Keratinocyte (primary cell): ENCODE results near the gene DEGS2. TPM values are rescaled to one million over a fixed set of nuclear protein-coding genes. Genes with fewer than 3 reads are reported as not detected.

ENCODE experiments used
- DNase-seq: peaks from one replicate; pipeline ENCODE4 v3.0.0-alpha.2; 2011; ENCODE audit warnings: low read depth, missing footprints, low spot score
- FAIRE-seq: peaks from 2 replicates; lab custom pipeline; 2011; peaks lifted over from hg19 to GRCh38; lab: Jason Lieb, UNC
- H2AFZ ChIP-seq: 2 replicates; pipeline ENCODE4 v1.6.0; 2012; ENCODE audit warnings: low read length, control low read depth, inconsistent platforms; ENCODE audit not compliant: control insufficient read depth
- H3K27ac ChIP-seq: 2 replicates; pipeline ENCODE4 v1.5.1; 2011; ENCODE audit warnings: low read length; ENCODE audit not compliant: control insufficient read depth, insufficient read depth
- H3K27me3 ChIP-seq: 3 replicates; pipeline ENCODE4 v1.6.0; 2011; ENCODE audit warnings: low read length; ENCODE audit not compliant: control insufficient read depth, insufficient read depth; ENCODE audit errors: extremely low read depth
- H3K36me3 ChIP-seq, 2 experiments: 2 replicates in 1 of 2; 3 replicates in 1 of 2; pipeline ENCODE4 v1.5.1; 2011; ENCODE audit warnings: low read length in 2 of 2, mild to moderate bottlenecking in 1 of 2; ENCODE audit not compliant: control insufficient read depth in 2 of 2, insufficient read depth in 2 of 2; ENCODE audit errors: extremely low read depth in 1 of 2
- H3K4me1 ChIP-seq: 3 replicates; pipeline ENCODE4 v1.5.1; 2011; ENCODE audit warnings: low read length; ENCODE audit not compliant: control insufficient read depth, insufficient read depth; ENCODE audit errors: extremely low read depth
- H3K4me2 ChIP-seq: 3 replicates; pipeline ENCODE4 v1.6.0; 2011; ENCODE audit warnings: low read depth, low read length; ENCODE audit not compliant: control insufficient read depth, insufficient read depth; ENCODE audit errors: extremely low read depth
- H3K4me3 ChIP-seq, 3 experiments: fragments of 200-600 bp in 1 of 3; sonication (generic) in 1 of 3; 2 replicates in 2 of 3; 3 replicates in 1 of 3; pipeline ENCODE4 v1.5.1; 2011 to 2016; ENCODE audit warnings: low read length in 3 of 3, mild to moderate bottlenecking in 3 of 3, control low read depth in 2 of 3, inconsistent platforms in 1 of 3, low read depth in 1 of 3, mixed read lengths in 1 of 3, mixed run types in 1 of 3, moderate library complexity in 1 of 3; ENCODE audit not compliant: control insufficient read depth in 2 of 3, insufficient read depth in 2 of 3; ENCODE audit errors: extremely low read depth in 1 of 3
- H3K79me2 ChIP-seq: 2 replicates; pipeline ENCODE4 v1.6.0; 2012; ENCODE audit warnings: low read length; ENCODE audit not compliant: control insufficient read depth, insufficient read depth
- H3K9ac ChIP-seq: 3 replicates; pipeline ENCODE4 v1.6.0; 2011; ENCODE audit warnings: low read length; ENCODE audit not compliant: control insufficient read depth, insufficient read depth; ENCODE audit errors: extremely low read depth
- H3K9me1 ChIP-seq: 3 replicates; pipeline ENCODE4 v1.6.0; 2011; ENCODE audit warnings: low read length; ENCODE audit not compliant: control insufficient read depth, insufficient read depth; ENCODE audit errors: extremely low read depth
- H3K9me3 ChIP-seq: 2 replicates; pipeline ENCODE4 v1.5.1; 2012; ENCODE audit warnings: low read depth, low read length; ENCODE audit not compliant: control insufficient read depth
- H4K20me1 ChIP-seq: 3 replicates; pipeline ENCODE4 v1.6.0; 2011; ENCODE audit warnings: low read length; ENCODE audit not compliant: control insufficient read depth, insufficient read depth; ENCODE audit errors: extremely low read depth
- CTCF ChIP-seq, 3 experiments: IDR thresholded peaks in 1 of 3; conservative IDR thresholded peaks in 1 of 3; optimal IDR thresholded peaks in 1 of 3; 2 replicates in 2 of 3; 3 replicates in 1 of 3; pipeline versions ENCODE3 to v1.5.1; 2011; ENCODE audit warnings: low read length in 3 of 3, mild to moderate bottlenecking in 3 of 3, moderate library complexity in 2 of 3, control low read depth in 1 of 3, inconsistent platforms in 1 of 3; ENCODE audit not compliant: insufficient read depth in 2 of 3; ENCODE audit errors: extremely low read depth in 1 of 3
- EZH2 ChIP-seq: IDR thresholded peaks from one replicate; pipeline ENCODE4 v1.6.1; 2012; ENCODE audit warnings: inconsistent platforms, mild to moderate bottlenecking, low read length, moderate library complexity
- dilution Hi-C: fragments of 300-500 bp; cut with MboI; formaldehyde crosslinking; loops from one replicate; pipeline ENCODE4 v1.7.0; 2020; ENCODE audit warnings: low sequenced_read_pairs; ENCODE audit not compliant: extremely low pct_ligation_motif_present
- polyA plus RNA-seq, 5 experiments: library from polyadenylated mRNA; depleted of rRNA in 3 of 5; stranded (reverse) in 3 of 5; stranded (forward) in 1 of 5; unstranded in 1 of 5; fragments of >200 nt; gene quantifications; 1 replicate in 1 of 5; 2 replicates in 3 of 5; 3 replicates in 1 of 5; pipeline versions ENCODE4 v1.2.1 to v1.2.3, GENCODE V29; 2011 to 2012; ENCODE audit warnings: missing spikeins in 2 of 5, low read depth in 1 of 5, low replicate concordance in 1 of 5

The DEGS2 gene
- polyA plus RNA-seq, 1 donor (not counting 4 experiments of a cell fraction or from before 2014, with no cell fraction given) = 0.46 TPM

- DNase-seq (no peak), FAIRE-seq (no peak)
- Histone ChIP-seq H3K9me1 (no peaks in the 10 kb centered on the region), H3K36me3 (no peaks in the 10 kb centered on the region), H3K9me3 (no peaks in the 10 kb centered on the region), H4K20me1 (no peaks in the 10 kb centered on the region), H3K9ac (no peak overlapping the region), H3K79me2 (no peaks in the 10 kb centered on the region), H3K27ac (no peak overlapping the region), H3K4me1 (peaks cover 13% of the 10 kb centered on the region), H3K4me3 (no peak overlapping the region), H3K4me2 (no peak overlapping the region), H3K27me3 (no peaks in the 10 kb centered on the region), H2AFZ (no peak overlapping the region)
- TF ChIP-seq EZH2 (no peak), CTCF (optimal IDR thresholded peaks at IDR 0.05 in 1 of 3, IDR thresholded peaks at IDR 0.05 in 1 of 3, conservative IDR thresholded peaks at IDR 0.05 in 1 of 3; ENCODE audit: extremely low read depth in 1 of 3, insufficient read depth in 2 of 3, low read length in 3 of 3) (no peak)
- dilution Hi-C loops = no loop called here
Observed at GRCh38 chr14:100135784-100136183, 23.7 kb downstream of the DEGS2 start.

GRCh38 chr14:100135073-100135472, 24.4 kb downstream of the DEGS2 start:
- Histone ChIP-seq H3K9me3 (no peaks in the 10 kb centered on the region), H3K36me3 (no peaks in the 10 kb centered on the region), H4K20me1 (no peaks in the 10 kb centered on the region), H3K9me1 (no peaks in the 10 kb centered on the region), H3K27me3 (no peaks in the 10 kb centered on the region), H3K4me3 (no peak overlapping the region), H3K4me2 (no peak overlapping the region), H3K27ac (no peak overlapping the region), H2AFZ (no peak overlapping the region), H3K4me1 (peaks cover 13% of the 10 kb centered on the region), H3K9ac (no peak overlapping the region), H3K79me2 (no peaks in the 10 kb centered on the region)
- no peak for FAIRE-seq
- DNase-seq = no peak
- dilution Hi-C loops = no loop called here
- TF ChIP-seq CTCF (optimal IDR thresholded peaks at IDR 0.05 in 1 of 3, IDR thresholded peaks at IDR 0.05 in 1 of 3, conservative IDR thresholded peaks at IDR 0.05 in 1 of 3; ENCODE audit: extremely low read depth in 1 of 3, insufficient read depth in 2 of 3, low read length in 3 of 3) (no peak), EZH2 (no peak)
